AG09319 (cell line): ENCODE data around the gene STAT5A.

Source experiments
- DNase-seq: peaks from one replicate; pipeline ENCODE4 v3.0.0-alpha.2; 2010; ENCODE audit warnings: low read depth; ENCODE audit errors: extremely low read depth
- TF ChIP-seq, protein P1 (sequence below): IDR thresholded peaks from 2 replicates; pipeline ENCODE4 v1.5.1; 2011; ENCODE audit warnings: low read depth, mild to moderate bottlenecking, inconsistent platforms, low read length, moderate library complexity

STAT5A gene

DNA sequence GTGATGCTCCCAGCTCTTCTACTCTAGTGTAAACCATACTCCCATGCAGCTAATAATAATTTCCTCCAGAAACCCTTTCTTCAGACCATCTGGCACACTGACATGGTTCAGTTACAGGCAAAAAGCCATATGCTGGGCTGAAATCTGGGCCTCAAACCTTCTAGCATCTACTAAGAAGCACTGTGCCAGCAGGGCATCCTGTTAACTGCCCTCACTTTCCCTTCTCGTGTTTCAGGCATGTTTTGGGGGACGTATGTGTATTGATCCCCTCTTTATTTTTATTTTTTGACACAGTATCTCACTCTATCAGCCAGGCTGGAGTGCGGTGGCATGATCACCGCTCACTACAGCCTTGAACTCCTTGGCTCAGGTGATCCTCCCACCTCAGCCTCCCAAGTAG, 33.3 kb downstream of the STAT5A start:
- DNase-seq, result no peak
- TF ChIP-seq, protein P1, sequence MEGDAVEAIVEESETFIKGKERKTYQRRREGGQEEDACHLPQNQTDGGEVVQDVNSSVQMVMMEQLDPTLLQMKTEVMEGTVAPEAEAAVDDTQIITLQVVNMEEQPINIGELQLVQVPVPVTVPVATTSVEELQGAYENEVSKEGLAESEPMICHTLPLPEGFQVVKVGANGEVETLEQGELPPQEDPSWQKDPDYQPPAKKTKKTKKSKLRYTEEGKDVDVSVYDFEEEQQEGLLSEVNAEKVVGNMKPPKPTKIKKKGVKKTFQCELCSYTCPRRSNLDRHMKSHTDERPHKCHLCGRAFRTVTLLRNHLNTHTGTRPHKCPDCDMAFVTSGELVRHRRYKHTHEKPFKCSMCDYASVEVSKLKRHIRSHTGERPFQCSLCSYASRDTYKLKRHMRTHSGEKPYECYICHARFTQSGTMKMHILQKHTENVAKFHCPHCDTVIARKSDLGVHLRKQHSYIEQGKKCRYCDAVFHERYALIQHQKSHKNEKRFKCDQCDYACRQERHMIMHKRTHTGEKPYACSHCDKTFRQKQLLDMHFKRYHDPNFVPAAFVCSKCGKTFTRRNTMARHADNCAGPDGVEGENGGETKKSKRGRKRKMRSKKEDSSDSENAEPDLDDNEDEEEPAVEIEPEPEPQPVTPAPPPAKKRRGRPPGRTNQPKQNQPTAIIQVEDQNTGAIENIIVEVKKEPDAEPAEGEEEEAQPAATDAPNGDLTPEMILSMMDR, result no peak

- TF ChIP-seq, protein P1, result peak; percentile 100
- DNase-seq, result peak; percentile 96
Observed at GRCh38 chr17:42322382-42323267, 34.3 kb downstream of the STAT5A start.

- DNase-seq, result no peak
- TF ChIP-seq, protein P1, result no peak
Observed at GRCh38 chr17:42323268-42323773, 35.0 kb downstream of the STAT5A start.

DNA sequence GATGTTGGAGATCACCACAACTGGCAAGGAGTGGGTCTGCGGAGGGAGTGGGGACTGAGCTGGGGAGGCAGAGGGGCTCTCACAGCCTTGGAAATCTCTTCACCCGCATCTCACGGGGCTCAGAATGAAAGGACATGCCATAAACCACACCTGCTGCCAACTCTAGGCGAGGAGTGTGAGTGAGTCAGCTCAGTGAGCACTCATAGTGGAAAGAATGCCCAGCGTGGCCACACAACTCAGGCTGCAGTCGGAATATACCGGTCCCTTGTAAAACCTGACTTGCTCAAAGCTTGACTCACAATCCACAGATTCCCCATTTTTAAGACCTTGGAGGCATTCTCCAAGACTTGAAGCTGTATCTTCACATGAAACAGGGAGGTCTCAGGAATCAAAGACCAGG, 36.7 kb downstream of the STAT5A start:
- no peak for DNase-seq
- TF ChIP-seq, protein P1, result no peak

DNA sequence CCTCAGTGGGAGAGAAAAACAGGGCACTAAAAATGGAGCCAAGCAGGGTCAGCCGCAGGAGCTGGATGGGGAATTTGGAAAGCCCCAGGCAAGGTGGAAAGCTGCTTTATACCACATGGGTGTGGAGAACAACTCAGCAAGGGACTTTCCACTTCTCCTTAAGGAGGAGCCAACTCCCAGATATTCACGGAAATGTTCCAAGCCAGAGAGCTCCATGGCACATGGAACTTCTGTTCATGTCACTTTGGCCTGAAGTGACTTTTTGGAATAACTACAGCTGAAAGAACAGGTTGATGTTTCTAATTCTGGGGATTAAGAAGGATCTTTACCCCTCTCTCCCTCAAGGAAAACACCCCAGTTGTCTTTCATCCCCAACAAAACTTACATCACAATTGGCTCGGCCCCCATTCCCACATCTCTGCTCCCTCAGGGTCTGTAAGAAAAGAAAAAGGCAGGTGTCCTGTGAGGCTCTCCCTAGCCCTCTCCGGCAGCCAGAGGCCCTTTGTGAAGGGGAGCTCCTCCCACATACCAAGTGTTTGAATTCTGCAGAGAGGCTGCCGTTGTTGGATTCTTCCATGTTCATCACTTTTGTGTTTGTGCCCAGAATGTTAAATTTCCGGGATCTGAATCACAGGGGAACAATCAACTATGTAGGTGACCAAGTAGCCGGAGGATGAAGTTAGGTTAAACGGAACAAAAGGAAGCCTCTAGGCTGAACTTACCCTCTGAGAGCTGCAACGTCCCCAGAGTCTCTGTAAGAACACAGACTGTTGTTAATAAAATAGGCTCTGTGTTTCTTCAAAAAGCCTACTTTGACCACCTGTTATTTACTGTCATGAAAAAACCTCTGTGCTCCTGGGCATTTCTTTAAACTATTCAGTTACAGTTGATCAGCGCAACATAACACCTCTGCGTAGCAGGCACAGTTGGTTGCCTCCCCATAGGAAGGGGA, 41.0 kb downstream of the STAT5A start:
- TF ChIP-seq, protein P1, result no peak; the same call in 1 of the 2 replicates
- DNase-seq, result no peak

DNA sequence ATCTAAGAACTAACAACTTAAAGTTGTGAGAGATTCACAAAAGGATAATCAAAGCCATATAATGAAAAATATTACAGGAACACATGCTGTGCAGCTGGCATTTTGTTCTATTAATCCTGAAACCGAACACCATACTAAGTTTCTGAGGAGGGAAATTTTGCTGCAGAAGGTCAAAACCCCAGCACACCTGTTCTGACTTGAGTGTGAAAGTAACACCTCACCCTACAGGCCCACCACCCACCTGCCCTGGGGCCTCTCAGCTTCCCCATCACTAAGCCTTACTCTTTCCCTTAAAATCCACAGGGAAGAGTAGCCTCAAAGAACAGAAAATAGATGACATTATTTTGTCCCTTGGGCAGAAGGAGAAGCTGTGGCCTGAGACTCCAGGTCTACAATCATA, 44.8 kb downstream of the STAT5A start:
- no peak for DNase-seq
- TF ChIP-seq, protein P1, result no peak
